H9 (cell line): ENCODE results near the gene FOXB2. TPM values are rescaled to one million over a fixed set of nuclear protein-coding genes. Genes with fewer than 3 reads are reported as not detected.

Experiments used
- DNase-seq: peaks from one replicate; pipeline ENCODE4 v3.0.0-alpha.2; 2017
- H2AFZ ChIP-seq: one replicate; pipeline ENCODE4 v1.6.1; 2013; ENCODE audit warnings: mild to moderate bottlenecking, low read length, control low read depth, moderate library complexity
- H2AK5ac ChIP-seq: 2 replicates; pipeline ENCODE4 v1.6.1; 2013; ENCODE audit warnings: low read length, control low read depth, mixed read lengths; ENCODE audit not compliant: insufficient read length
- H2BK120ac ChIP-seq: one replicate; pipeline ENCODE4 v1.6.1; 2013; ENCODE audit warnings: low read depth, mild to moderate bottlenecking, low read length, control low read depth, inconsistent platforms; ENCODE audit not compliant: poor library complexity, severe bottlenecking
- H2BK12ac ChIP-seq: 2 replicates; pipeline ENCODE4 v1.6.1; 2013; ENCODE audit warnings: low read length, control low read depth, mixed read lengths, low read depth; ENCODE audit not compliant: insufficient read length
- H2BK15ac ChIP-seq: 2 replicates; pipeline ENCODE4 v1.6.1; 2013; ENCODE audit warnings: low read depth, low read length, control low read depth
- H2BK20ac ChIP-seq: one replicate; pipeline ENCODE4 v1.6.1; 2013; ENCODE audit warnings: low read depth, mild to moderate bottlenecking, low read length, control low read depth, inconsistent platforms; ENCODE audit not compliant: poor library complexity, severe bottlenecking
- H2BK5ac ChIP-seq: 2 replicates; pipeline ENCODE4 v1.6.1; 2013; ENCODE audit warnings: low read length, control low read depth, mixed read lengths; ENCODE audit not compliant: insufficient read length
- H3K14ac ChIP-seq: 2 replicates; pipeline ENCODE4 v1.6.1; 2013; ENCODE audit warnings: low read length, control low read depth; ENCODE audit not compliant: insufficient read depth
- H3K18ac ChIP-seq: 2 replicates; pipeline ENCODE4 v1.6.1; 2013; ENCODE audit warnings: low read depth, mild to moderate bottlenecking, mixed read lengths, low read length, control low read depth; ENCODE audit not compliant: insufficient read length
- H3K23ac ChIP-seq: 2 replicates; pipeline ENCODE4 v1.6.1; 2013; ENCODE audit warnings: low read length, control low read depth, mixed read lengths, low read depth; ENCODE audit not compliant: insufficient read length
- H3K23me2 ChIP-seq: 2 replicates; pipeline ENCODE4 v1.6.1; 2013; ENCODE audit warnings: low read depth, mild to moderate bottlenecking, mixed read lengths, low read length, control low read depth; ENCODE audit not compliant: insufficient read length, poor library complexity, severe bottlenecking
- H3K27ac ChIP-seq: 2 replicates; pipeline ENCODE4 v1.5.1; 2013; ENCODE audit warnings: low read length, control low read depth, mixed read lengths, low read depth; ENCODE audit not compliant: insufficient read length
- H3K27me3 ChIP-seq: 2 replicates; pipeline ENCODE4 v1.6.1; 2013; ENCODE audit warnings: low read length, control low read depth, inconsistent platforms; ENCODE audit not compliant: insufficient read depth
- H3K4ac ChIP-seq: 2 replicates; pipeline ENCODE4 v1.6.1; 2013; ENCODE audit warnings: low read depth, mild to moderate bottlenecking, control low read depth, inconsistent platforms, low read length, moderate library complexity
- H3K4me1 ChIP-seq: 2 replicates; pipeline ENCODE4 v1.6.1; 2013; ENCODE audit warnings: low read length, control low read depth, inconsistent platforms; ENCODE audit not compliant: insufficient read depth
- H3K4me2 ChIP-seq: 2 replicates; pipeline ENCODE4 v1.6.1; 2013; ENCODE audit warnings: low read length, control low read depth, mixed read lengths; ENCODE audit not compliant: insufficient read length, insufficient read depth
- H3K56ac ChIP-seq: 2 replicates; pipeline ENCODE4 v1.6.1; 2013; ENCODE audit warnings: low read depth, mild to moderate bottlenecking, mixed read lengths, low read length, control low read depth; ENCODE audit not compliant: insufficient read length
- H3K79me1 ChIP-seq: 2 replicates; pipeline ENCODE4 v1.6.1; 2013; ENCODE audit warnings: low read depth, mild to moderate bottlenecking, moderate library complexity, low read length, control low read depth, inconsistent platforms; ENCODE audit not compliant: insufficient read depth, poor library complexity, severe bottlenecking
- H3K79me2 ChIP-seq: 2 replicates; pipeline ENCODE4 v1.6.1; 2013; ENCODE audit warnings: low read length, control low read depth, inconsistent platforms; ENCODE audit not compliant: insufficient read depth
- H3K9ac ChIP-seq: 2 replicates; pipeline ENCODE4 v1.6.1; 2013; ENCODE audit warnings: low read length, control low read depth, mixed read lengths; ENCODE audit not compliant: insufficient read length; ENCODE audit errors: extremely low read depth
- H3K9me3 ChIP-seq: one replicate; pipeline ENCODE4 v1.6.1; 2013; ENCODE audit warnings: low read depth, low read length, inconsistent platforms; ENCODE audit not compliant: control insufficient read depth
- H3T11ph ChIP-seq: one replicate; pipeline ENCODE4 v1.6.1; 2013; ENCODE audit warnings: mild to moderate bottlenecking, low read length, control low read depth, inconsistent platforms
- H4K20me1 ChIP-seq: one replicate; pipeline ENCODE4 v1.6.1; 2013; ENCODE audit not compliant: control insufficient read depth, insufficient read length, insufficient read depth
- H4K5ac ChIP-seq: 2 replicates; pipeline ENCODE4 v1.6.1; 2013; ENCODE audit warnings: low read depth, mild to moderate bottlenecking, mixed read lengths, low read length, control low read depth; ENCODE audit not compliant: insufficient read length
- H4K8ac ChIP-seq: replicated peaks from 2 replicates; pipeline ENCODE4 v1.6.1; 2013; ENCODE audit warnings: low read length, control low read depth, mixed read lengths, low read depth; ENCODE audit not compliant: insufficient read length
- H4K91ac ChIP-seq: 2 replicates; pipeline ENCODE4 v1.6.1; 2013; ENCODE audit warnings: low read depth, mild to moderate bottlenecking, moderate library complexity, mixed read lengths, low read length, control low read depth; ENCODE audit not compliant: insufficient read length
- H3K27ac Mint-ChIP-seq, 3 experiments: 2 replicates in 2 of 3; 3 replicates in 1 of 3; pipeline ENCODE4 v1.8.0; 2020 to 2021; ENCODE audit warnings: mixed read lengths in 3 of 3, mild to moderate bottlenecking in 1 of 3, moderate library complexity in 1 of 3
- H3K27me3 Mint-ChIP-seq: 2 replicates; pipeline ENCODE4 v1.8.0; 2021; ENCODE audit warnings: low read depth, mild to moderate bottlenecking, moderate library complexity, mixed read lengths
- H3K36me3 Mint-ChIP-seq, 3 experiments: 2 replicates in 2 of 3; 3 replicates in 1 of 3; pipeline ENCODE4 v1.8.0; 2020 to 2021; ENCODE audit warnings: low read depth in 3 of 3, mixed read lengths in 3 of 3; ENCODE audit not compliant: insufficient read depth in 1 of 3
- H3K4me1 Mint-ChIP-seq, 2 experiments: 2 replicates each; pipeline ENCODE4 v1.8.0; 2020; ENCODE audit warnings: mixed read lengths in 2 of 2
- H3K4me3 Mint-ChIP-seq, 2 experiments: 2 replicates in 1 of 2; 3 replicates in 1 of 2; pipeline ENCODE4 v1.8.0; 2020 to 2021; ENCODE audit warnings: mild to moderate bottlenecking in 2 of 2, mixed read lengths in 2 of 2, moderate library complexity in 1 of 2
- H3K9me3 Mint-ChIP-seq, 2 experiments: 2 replicates in 1 of 2; 3 replicates in 1 of 2; pipeline ENCODE4 v1.8.0; 2020; ENCODE audit warnings: mild to moderate bottlenecking in 2 of 2, mixed read lengths in 2 of 2, moderate library complexity in 1 of 2
- CTCF ChIP-seq: fragments of 200-600 bp; sonication (generic); conservative IDR thresholded peaks from 3 replicates; pipeline ENCODE4 v1.8.0; 2021; ENCODE audit warnings: antibody characterized with exemption, mild to moderate bottlenecking
- WGBS: extraction: QIAGEN DNeasy Blood & Tissue Kit; methylation state at CpG from one replicate; pipeline ENCODE4 v1.1.7; 2013; ENCODE audit warnings: missing lambda C conversion rate, low lambda C conversion rate, mixed read lengths; ENCODE audit not compliant: insufficient read length; ENCODE audit errors: extremely low coverage; 5-methylcytosine and 5-hydroxymethylcytosine counted together
- total RNA-seq: library from RNA; stranded (reverse); gene quantifications from 2 replicates; pipeline ENCODE4 v1.2.1, GENCODE V29; 2021

Gene FOXB2
- total RNA-seq, 1 experiment from 2014 or later: 7.8 TPM

GRCh38 chr9:77023726-77024125, 4.3 kb downstream of the FOXB2 start:
- Histone ChIP-seq H4K20me1 (no peaks in the 10 kb centered on the region), H3K79me1 (no peaks in the 10 kb centered on the region), H3K4me2 (no peak overlapping the region), H2BK15ac (no peak overlapping the region), H3K9ac (no peak overlapping the region), H3K23ac (no peak overlapping the region), H3K18ac (no peak overlapping the region), H3K79me2 (no peaks in the 10 kb centered on the region), H3K4ac (no peak overlapping the region), H2AFZ (no peak overlapping the region), H2AK5ac (no peak overlapping the region), H2BK20ac (no peak overlapping the region), H3K23me2 (peaks cover 14% of the 10 kb centered on the region), H2BK12ac (no peak overlapping the region), H4K8ac (no peak overlapping the region), H3K27ac (no peak overlapping the region), H3K14ac (no peak overlapping the region), H2BK5ac (no peak overlapping the region), H4K91ac (no peak overlapping the region), H3K9me3 (no peaks in the 10 kb centered on the region), H4K5ac (no peak overlapping the region), H3T11ph (no peak overlapping the region), H3K56ac (no peak overlapping the region), H2BK120ac (no peak overlapping the region), H3K27me3 (peaks cover 40% of the 10 kb centered on the region), H3K4me1 (peaks cover 14% of the 10 kb centered on the region; the same call in 1 of the 2 replicates)
- Mint-ChIP-seq H3K4me3 (peak overlapping the region in 1 of 2 experiments; percentile 38; a peak in 1 of 5 replicates), H3K4me1 (peaks cover 51 to 57% of the 10 kb centered on the region in 2 experiments), H3K36me3 (peaks cover 0 to 3% (median 0%) of the 10 kb centered on the region in 3 experiments; a peak in 1 of 7 replicates), H3K9me3 (no peaks in the 10 kb centered on the region; a peak in 1 of 5 replicates), H3K27ac (no peak overlapping the region), H3K27me3 (peaks cover 78% of the 10 kb centered on the region)
- DNase-seq: no peak
- TF ChIP-seq CTCF: no peak
- WGBS: no CpG with 5 or more reads among the region's 10 CpGs
